ENCODE measurements around the gene PMP22.

The PMP22 gene

GRCh38 chr17:15271741-15272140, 6.6 kb upstream of the PMP22 start:
- TF ChIP-seq TCF12 (IDR thresholded peaks at IDR 0.05; ENCODE audit: low read depth) (no peak), ZBTB7A (IDR thresholded peaks at IDR 0.05; ENCODE audit: low read depth) (no peak), RAD21 (IDR thresholded peaks at IDR 0.05; ENCODE audit: low read depth) (no peak), CEBPB (IDR thresholded peaks at IDR 0.05) (no peak), TAF1 (IDR thresholded peaks at IDR 0.05; ENCODE audit: low read depth) (no peak), CREB1 (IDR thresholded peaks at IDR 0.05; ENCODE audit: low read depth) (no peak), EGR1 (IDR thresholded peaks at IDR 0.05) (no peak), TEAD4 (IDR thresholded peaks at IDR 0.05) (no peak), NFIC (IDR thresholded peaks at IDR 0.05) (no peak), FOXM1 (IDR thresholded peaks at IDR 0.05; ENCODE audit: borderline replicate concordance, low read depth) (no peak), YY1 (IDR thresholded peaks at IDR 0.05; ENCODE audit: low read depth) (no peak), EP300 (IDR thresholded peaks at IDR 0.05; ENCODE audit: borderline replicate concordance) (no peak)
- TF ChIP-seq, protein P1, sequence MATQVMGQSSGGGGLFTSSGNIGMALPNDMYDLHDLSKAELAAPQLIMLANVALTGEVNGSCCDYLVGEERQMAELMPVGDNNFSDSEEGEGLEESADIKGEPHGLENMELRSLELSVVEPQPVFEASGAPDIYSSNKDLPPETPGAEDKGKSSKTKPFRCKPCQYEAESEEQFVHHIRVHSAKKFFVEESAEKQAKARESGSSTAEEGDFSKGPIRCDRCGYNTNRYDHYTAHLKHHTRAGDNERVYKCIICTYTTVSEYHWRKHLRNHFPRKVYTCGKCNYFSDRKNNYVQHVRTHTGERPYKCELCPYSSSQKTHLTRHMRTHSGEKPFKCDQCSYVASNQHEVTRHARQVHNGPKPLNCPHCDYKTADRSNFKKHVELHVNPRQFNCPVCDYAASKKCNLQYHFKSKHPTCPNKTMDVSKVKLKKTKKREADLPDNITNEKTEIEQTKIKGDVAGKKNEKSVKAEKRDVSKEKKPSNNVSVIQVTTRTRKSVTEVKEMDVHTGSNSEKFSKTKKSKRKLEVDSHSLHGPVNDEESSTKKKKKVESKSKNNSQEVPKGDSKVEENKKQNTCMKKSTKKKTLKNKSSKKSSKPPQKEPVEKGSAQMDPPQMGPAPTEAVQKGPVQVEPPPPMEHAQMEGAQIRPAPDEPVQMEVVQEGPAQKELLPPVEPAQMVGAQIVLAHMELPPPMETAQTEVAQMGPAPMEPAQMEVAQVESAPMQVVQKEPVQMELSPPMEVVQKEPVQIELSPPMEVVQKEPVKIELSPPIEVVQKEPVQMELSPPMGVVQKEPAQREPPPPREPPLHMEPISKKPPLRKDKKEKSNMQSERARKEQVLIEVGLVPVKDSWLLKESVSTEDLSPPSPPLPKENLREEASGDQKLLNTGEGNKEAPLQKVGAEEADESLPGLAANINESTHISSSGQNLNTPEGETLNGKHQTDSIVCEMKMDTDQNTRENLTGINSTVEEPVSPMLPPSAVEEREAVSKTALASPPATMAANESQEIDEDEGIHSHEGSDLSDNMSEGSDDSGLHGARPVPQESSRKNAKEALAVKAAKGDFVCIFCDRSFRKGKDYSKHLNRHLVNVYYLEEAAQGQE (IDR thresholded peaks at IDR 0.05; ENCODE audit: low read depth): no peak
- TF ChIP-seq, protein P2, sequence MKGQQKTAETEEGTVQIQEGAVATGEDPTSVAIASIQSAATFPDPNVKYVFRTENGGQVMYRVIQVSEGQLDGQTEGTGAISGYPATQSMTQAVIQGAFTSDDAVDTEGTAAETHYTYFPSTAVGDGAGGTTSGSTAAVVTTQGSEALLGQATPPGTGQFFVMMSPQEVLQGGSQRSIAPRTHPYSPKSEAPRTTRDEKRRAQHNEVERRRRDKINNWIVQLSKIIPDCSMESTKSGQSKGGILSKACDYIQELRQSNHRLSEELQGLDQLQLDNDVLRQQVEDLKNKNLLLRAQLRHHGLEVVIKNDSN (IDR thresholded peaks at IDR 0.05): no peak
- TF ChIP-seq, protein P3, sequence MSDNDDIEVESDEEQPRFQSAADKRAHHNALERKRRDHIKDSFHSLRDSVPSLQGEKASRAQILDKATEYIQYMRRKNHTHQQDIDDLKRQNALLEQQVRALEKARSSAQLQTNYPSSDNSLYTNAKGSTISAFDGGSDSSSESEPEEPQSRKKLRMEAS (IDR thresholded peaks at IDR 0.05): no peak

- TF ChIP-seq TAF1 (IDR thresholded peaks at IDR 0.05; ENCODE audit: low read depth) (no peak), YY1 (IDR thresholded peaks at IDR 0.05; ENCODE audit: low read depth) (no peak), FOXM1 (IDR thresholded peaks at IDR 0.05; ENCODE audit: borderline replicate concordance, low read depth) (no peak)
- TF ChIP-seq, protein P1 (IDR thresholded peaks at IDR 0.05; ENCODE audit: low read depth): no peak
Measured at GRCh38 chr17:15270628-15271381, 5.7 kb upstream of the PMP22 start.

GRCh38 chr17:15269780-15270089, 4.6 kb upstream of the PMP22 start:
- TF ChIP-seq TCF12 (IDR thresholded peaks at IDR 0.05; ENCODE audit: low read depth) (no peak), NFIC (IDR thresholded peaks at IDR 0.05) (no peak), FOXM1 (IDR thresholded peaks at IDR 0.05; ENCODE audit: borderline replicate concordance, low read depth) (no peak), RAD21 (IDR thresholded peaks at IDR 0.05; ENCODE audit: low read depth) (no peak), CEBPB (IDR thresholded peaks at IDR 0.05) (no peak), TAF1 (IDR thresholded peaks at IDR 0.05; ENCODE audit: low read depth) (no peak), TEAD4 (IDR thresholded peaks at IDR 0.05) (no peak), EP300 (IDR thresholded peaks at IDR 0.05; ENCODE audit: borderline replicate concordance) (no peak), YY1 (IDR thresholded peaks at IDR 0.05; ENCODE audit: low read depth) (no peak), ZBTB7A (IDR thresholded peaks at IDR 0.05; ENCODE audit: low read depth) (no peak), CREB1 (IDR thresholded peaks at IDR 0.05; ENCODE audit: low read depth) (no peak), EGR1 (IDR thresholded peaks at IDR 0.05) (no peak)
- TF ChIP-seq, protein P2 (IDR thresholded peaks at IDR 0.05): no peak
- TF ChIP-seq, protein P1 (IDR thresholded peaks at IDR 0.05; ENCODE audit: low read depth): no peak
- TF ChIP-seq, protein P3 (IDR thresholded peaks at IDR 0.05): no peak

DNA sequence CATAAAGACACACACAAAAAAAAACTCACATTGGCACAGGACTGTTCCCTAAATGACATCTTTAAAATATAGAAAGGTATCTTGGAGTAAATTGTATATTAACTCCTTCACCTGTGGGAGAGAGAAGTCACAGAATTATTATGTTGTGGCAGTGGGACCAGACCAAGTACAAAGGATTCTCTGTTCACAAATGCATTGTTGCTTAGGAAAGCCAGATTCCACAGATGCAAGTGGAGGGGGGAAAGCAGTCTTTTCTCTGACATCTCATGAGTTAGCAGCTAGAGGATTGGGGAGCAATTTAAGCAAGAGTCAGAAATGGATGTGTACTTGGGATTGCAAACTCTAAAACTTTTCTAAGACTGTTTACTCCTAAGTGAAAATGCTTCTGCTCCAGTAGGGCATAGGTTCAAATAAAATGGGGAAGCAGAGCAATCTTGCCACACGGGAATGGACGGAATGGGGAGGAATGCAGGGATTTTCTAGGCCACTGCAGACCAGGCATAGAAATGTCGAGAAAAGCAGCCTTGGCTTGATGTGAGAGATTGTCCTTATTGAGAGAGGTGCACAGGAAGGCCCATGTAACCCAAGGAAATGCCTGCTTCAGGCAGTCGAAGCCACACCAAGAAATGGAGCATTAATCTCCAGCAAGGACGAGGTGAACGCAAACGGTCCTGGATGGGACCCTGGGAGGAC, 4.1 kb upstream of the PMP22 start:
- TF ChIP-seq RAD21 (IDR thresholded peaks at IDR 0.05; ENCODE audit: low read depth): no peak
- TF ChIP-seq NFIC (IDR thresholded peaks at IDR 0.05): no peak
- TF ChIP-seq, protein P1 (IDR thresholded peaks at IDR 0.05; ENCODE audit: low read depth): no peak
- no peak for TF ChIP-seq FOXM1 (IDR thresholded peaks at IDR 0.05; ENCODE audit: borderline replicate concordance, low read depth)
- TF ChIP-seq, protein P3 (IDR thresholded peaks at IDR 0.05): no peak
- no peak for TF ChIP-seq CEBPB (IDR thresholded peaks at IDR 0.05)
- no peak for TF ChIP-seq TCF12 (IDR thresholded peaks at IDR 0.05; ENCODE audit: low read depth)
- TF ChIP-seq TAF1 (IDR thresholded peaks at IDR 0.05; ENCODE audit: low read depth): no peak
- TF ChIP-seq TEAD4 (IDR thresholded peaks at IDR 0.05): no peak
- no peak for TF ChIP-seq EP300 (IDR thresholded peaks at IDR 0.05; ENCODE audit: borderline replicate concordance)
- TF ChIP-seq, protein P2 (IDR thresholded peaks at IDR 0.05): no peak
- no peak for TF ChIP-seq YY1 (IDR thresholded peaks at IDR 0.05; ENCODE audit: low read depth)
- TF ChIP-seq CREB1 (IDR thresholded peaks at IDR 0.05; ENCODE audit: low read depth): no peak
- TF ChIP-seq EGR1 (IDR thresholded peaks at IDR 0.05): no peak
- no peak for TF ChIP-seq ZBTB7A (IDR thresholded peaks at IDR 0.05; ENCODE audit: low read depth)

All from Ishikawa (cell line).